AG09309 (cell line): ENCODE results near the gene ASTN2.
"Not testable (repeated sequence)": the region's sequence is repeated elsewhere in the genome, so short reads cannot be mapped to it uniquely, and the experiment has no call there.

Experiments
- DNase-seq: peaks from one replicate; pipeline ENCODE4 v3.0.0-alpha.2; 2010; ENCODE audit warnings: low read depth
- H3K4me3 ChIP-seq: 2 replicates; pipeline ENCODE4 v1.5.1; 2011; ENCODE audit warnings: mild to moderate bottlenecking, low read depth, low read length, moderate library complexity; ENCODE audit not compliant: control insufficient read depth
- TF ChIP-seq, protein P1 (sequence below): IDR thresholded peaks from 2 replicates; pipeline ENCODE4 v1.5.1; 2011; ENCODE audit warnings: mild to moderate bottlenecking, low read depth, low read length, inconsistent platforms; ENCODE audit not compliant: insufficient read depth, control insufficient read depth; ENCODE audit errors: missing control alignments

Gene ASTN2

DNA sequence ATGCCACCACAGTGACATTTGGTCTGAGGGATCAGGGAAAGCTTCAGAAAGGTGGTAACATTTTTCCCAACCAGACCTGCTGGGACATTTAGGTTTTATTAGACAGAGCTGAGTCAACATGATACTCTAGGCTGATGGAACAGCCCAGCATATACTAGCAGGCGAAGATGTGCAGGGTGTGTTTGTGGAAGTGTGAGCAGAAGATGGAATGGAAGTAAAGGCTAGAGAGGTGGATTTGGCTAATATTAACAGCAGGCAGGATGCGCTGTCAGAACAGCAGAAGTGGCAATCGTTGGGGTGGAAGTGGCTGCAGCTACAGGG lies 340.6 kb downstream of the ASTN2 start:
- no peak overlapping the region for H3K4me3 ChIP-seq
- TF ChIP-seq, protein P1, sequence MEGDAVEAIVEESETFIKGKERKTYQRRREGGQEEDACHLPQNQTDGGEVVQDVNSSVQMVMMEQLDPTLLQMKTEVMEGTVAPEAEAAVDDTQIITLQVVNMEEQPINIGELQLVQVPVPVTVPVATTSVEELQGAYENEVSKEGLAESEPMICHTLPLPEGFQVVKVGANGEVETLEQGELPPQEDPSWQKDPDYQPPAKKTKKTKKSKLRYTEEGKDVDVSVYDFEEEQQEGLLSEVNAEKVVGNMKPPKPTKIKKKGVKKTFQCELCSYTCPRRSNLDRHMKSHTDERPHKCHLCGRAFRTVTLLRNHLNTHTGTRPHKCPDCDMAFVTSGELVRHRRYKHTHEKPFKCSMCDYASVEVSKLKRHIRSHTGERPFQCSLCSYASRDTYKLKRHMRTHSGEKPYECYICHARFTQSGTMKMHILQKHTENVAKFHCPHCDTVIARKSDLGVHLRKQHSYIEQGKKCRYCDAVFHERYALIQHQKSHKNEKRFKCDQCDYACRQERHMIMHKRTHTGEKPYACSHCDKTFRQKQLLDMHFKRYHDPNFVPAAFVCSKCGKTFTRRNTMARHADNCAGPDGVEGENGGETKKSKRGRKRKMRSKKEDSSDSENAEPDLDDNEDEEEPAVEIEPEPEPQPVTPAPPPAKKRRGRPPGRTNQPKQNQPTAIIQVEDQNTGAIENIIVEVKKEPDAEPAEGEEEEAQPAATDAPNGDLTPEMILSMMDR: no peak
- no peak for DNase-seq

- TF ChIP-seq, protein P1: no peak
- H3K4me3 ChIP-seq: no peak overlapping the region
- DNase-seq: no peak
Measured at GRCh38 chr9:117073539-117074341, 341.1 kb downstream of the ASTN2 start.

DNA sequence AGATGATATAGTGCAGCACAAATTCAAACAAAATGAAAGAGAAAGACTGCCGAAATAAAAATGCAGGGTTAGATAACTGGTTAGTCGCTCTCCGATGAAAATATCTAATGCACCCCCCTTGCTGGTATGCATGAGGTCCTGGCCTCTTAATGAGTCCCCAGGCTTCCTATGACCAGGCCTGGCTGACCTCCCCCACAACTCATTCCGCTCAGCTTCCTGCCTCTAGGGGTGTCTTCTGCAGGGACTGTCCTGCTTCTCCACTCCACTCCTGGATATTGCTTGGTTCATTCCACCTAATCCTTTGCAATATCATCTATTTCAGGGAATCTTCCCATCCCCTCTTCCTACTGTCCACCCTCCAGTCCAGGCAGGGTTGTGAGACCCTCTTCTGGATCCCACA lies 341.8 kb downstream of the ASTN2 start:
- no peak for DNase-seq

GRCh38 chr9:117072216-117072615 lies 342.6 kb downstream of the ASTN2 start:
- no peak for DNase-seq
- TF ChIP-seq, protein P1: no peak
- H3K4me3 ChIP-seq: no peak overlapping the region

More for the DNA sequence above, 341.8 kb downstream of the ASTN2 start:
- no peak overlapping the region for H3K4me3 ChIP-seq
- TF ChIP-seq, protein P1: no peak

DNA sequence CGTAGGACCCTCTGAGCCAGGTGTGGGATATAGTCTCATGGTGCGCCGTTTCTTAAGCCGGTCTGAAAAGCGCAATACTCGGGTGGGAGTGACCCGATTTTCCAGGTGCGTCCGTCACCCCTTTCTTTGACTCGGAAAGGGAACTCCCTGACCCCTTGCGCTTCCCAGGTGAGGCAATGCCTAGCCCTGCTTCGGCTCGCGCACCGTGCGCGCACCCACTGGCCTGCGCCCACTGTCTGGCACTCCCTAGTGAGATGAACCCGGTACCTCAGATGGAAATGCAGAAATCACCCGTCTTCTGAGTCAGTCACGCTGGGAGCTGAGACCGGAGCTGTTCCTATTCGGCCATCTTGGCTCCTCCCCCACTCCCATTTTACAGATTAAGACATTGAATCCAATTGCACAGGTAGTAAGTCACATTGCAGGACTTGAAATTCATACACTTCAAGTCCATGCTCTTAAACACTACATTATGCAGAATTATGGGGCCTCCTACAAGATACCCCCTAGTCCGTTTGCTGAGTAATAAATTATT lies 343.1 kb downstream of the ASTN2 start:
- DNase-seq, H3K4me3 ChIP-seq: not testable (repeated sequence)

DNA sequence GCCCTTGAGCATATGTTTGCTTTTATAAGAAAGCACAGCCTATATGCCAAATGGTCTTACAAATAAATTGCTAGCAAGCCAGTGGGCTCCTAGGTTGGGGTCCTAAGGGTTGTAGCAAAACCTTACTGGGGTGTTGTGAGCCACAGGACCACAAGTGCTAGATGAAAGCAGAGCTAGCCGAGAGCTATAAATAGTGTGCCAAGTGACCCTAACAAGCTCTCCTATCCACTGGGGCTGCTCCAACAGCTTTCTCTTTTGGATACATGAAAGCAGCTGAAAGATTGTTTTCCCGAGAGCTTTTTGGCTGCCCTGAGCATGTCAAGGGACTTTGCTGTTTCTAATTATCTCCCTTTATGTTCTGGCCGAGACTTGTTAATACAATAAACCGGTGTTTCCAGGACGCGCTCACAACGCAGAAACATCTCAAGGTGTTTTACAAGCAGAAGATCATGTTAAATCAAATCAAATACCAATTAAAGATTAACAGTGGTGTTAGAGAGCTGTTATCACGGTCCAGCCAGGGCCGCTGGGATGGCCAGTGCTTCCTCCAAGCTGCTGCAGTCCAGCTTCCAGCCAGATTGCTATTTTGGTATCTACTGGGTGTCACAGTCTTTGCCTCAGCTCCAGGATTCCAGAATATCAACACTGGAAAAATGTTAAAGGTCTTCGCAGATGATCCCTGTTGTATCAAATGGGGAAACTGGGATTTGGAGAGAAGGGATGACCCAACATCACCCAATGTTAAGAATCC lies 351.0 kb downstream of the ASTN2 start:
- no peak overlapping the region for H3K4me3 ChIP-seq
- DNase-seq: no peak
- TF ChIP-seq, protein P1: no peak

- H3K4me3 ChIP-seq: no peak overlapping the region
- TF ChIP-seq, protein P1: no peak
- no peak for DNase-seq
Measured at GRCh38 chr9:117060963-117061362, 353.9 kb downstream of the ASTN2 start.
